Body of pancreas (tissue), 4 donors: ENCODE measurements around the gene SLC23A1.

Experiments
- CTCF ChIP-seq, 7 experiments: fragments of 450-650 bp in 4 of 7; fragments of 200-600 bp in 3 of 7; sonication (generic) in 3 of 7; IDR thresholded peaks; one replicate each; pipeline ENCODE4 v1.5.1; 2016 to 2019; ENCODE audit warnings: antibody characterized with exemption in 7 of 7
- POLR2A ChIP-seq, 3 donors: fragments of 450-650 bp; IDR thresholded peaks; one replicate each; pipeline ENCODE4 v1.6.1; 2016; ENCODE audit warnings: antibody characterized with exemption in 3 of 3, mild to moderate bottlenecking in 2 of 3

GRCh38 chr5:139354186-139354585 is 28.9 kb downstream of the SLC23A1 start:
- TF ChIP-seq CTCF (IDR thresholded peaks at IDR 0.05): no peak
- TF ChIP-seq POLR2A (IDR thresholded peaks at IDR 0.05): no peak
